ENCODE data around the gene MACF1.
"Not testable (repeated sequence)": the region's sequence is repeated elsewhere in the genome, so short reads cannot be mapped to it uniquely, and the experiment has no call there.

The MACF1 gene, protein sequence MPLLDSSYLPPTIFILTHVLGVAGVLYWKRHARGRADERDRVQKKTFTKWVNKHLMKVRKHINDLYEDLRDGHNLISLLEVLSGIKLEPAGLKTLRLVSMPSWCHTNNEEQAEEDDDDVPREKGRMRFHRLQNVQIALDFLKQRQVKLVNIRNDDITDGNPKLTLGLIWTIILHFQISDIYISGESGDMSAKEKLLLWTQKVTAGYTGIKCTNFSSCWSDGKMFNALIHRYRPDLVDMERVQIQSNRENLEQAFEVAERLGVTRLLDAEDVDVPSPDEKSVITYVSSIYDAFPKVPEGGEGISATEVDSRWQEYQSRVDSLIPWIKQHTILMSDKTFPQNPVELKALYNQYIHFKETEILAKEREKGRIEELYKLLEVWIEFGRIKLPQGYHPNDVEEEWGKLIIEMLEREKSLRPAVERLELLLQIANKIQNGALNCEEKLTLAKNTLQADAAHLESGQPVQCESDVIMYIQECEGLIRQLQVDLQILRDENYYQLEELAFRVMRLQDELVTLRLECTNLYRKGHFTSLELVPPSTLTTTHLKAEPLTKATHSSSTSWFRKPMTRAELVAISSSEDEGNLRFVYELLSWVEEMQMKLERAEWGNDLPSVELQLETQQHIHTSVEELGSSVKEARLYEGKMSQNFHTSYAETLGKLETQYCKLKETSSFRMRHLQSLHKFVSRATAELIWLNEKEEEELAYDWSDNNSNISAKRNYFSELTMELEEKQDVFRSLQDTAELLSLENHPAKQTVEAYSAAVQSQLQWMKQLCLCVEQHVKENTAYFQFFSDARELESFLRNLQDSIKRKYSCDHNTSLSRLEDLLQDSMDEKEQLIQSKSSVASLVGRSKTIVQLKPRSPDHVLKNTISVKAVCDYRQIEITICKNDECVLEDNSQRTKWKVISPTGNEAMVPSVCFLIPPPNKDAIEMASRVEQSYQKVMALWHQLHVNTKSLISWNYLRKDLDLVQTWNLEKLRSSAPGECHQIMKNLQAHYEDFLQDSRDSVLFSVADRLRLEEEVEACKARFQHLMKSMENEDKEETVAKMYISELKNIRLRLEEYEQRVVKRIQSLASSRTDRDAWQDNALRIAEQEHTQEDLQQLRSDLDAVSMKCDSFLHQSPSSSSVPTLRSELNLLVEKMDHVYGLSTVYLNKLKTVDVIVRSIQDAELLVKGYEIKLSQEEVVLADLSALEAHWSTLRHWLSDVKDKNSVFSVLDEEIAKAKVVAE (N-terminal part only)

DNA sequence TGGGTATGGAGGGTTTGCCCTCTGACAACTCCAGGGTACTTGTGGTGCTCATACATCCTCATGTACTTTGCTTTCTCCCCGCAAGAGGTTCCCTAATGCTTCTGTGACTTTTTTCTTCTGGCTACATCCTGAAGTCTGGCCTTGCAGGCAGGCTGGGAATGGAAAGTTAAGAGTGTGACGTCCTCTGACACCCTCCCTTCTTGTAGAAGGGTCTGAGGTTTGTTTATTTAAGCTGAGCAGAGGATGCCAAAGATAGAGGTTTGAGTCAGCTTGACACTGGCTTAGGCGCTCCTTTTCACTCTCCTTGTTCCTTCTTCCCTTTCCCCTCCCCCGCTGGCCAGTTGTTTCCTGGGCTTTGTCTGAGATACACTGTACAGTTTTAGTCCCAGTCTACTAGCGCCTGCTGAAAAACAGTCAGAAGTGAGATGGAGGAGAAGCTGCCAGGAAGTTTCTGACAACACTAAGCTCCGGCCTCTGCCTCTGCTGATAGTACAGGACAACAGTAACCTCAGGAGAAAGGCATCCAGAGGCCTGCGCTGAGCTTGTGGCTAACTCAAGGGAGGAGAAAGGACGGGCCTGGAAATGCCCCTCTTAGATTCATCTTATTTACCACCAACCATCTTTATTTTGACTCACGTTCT lies at the start of gene MACF1:
Gene MACF1 (plus strand): TSS at position 255 of the 641 bp plus-strand sequence. CDS start 328 bp downstream, at position 583.
- TF ChIP-seq, protein P1, sequence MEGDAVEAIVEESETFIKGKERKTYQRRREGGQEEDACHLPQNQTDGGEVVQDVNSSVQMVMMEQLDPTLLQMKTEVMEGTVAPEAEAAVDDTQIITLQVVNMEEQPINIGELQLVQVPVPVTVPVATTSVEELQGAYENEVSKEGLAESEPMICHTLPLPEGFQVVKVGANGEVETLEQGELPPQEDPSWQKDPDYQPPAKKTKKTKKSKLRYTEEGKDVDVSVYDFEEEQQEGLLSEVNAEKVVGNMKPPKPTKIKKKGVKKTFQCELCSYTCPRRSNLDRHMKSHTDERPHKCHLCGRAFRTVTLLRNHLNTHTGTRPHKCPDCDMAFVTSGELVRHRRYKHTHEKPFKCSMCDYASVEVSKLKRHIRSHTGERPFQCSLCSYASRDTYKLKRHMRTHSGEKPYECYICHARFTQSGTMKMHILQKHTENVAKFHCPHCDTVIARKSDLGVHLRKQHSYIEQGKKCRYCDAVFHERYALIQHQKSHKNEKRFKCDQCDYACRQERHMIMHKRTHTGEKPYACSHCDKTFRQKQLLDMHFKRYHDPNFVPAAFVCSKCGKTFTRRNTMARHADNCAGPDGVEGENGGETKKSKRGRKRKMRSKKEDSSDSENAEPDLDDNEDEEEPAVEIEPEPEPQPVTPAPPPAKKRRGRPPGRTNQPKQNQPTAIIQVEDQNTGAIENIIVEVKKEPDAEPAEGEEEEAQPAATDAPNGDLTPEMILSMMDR (IDR thresholded peaks at IDR 0.05; ENCODE audit: extremely low read depth, missing control alignments): no peak
- DNase-seq (ENCODE audit: low spot score): no peak

DNA sequence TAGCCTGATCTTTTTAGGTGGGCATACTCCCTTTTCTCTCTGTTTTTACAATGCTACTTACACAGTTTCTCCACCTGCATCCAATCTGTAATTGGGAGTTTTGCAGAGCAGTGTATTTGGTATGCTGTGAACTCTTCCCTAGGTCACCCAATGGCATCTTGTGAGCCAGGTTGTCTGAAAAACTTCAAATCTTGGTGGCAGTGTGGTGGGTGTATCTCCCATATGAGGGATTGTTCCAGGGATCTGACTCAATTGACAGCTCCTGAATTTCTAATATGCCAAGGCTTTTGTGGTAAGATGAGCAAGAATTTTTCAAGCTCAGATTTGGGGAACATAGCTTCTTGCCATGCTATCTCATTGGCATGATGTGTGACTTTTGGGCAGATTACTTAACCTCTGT lies 47.2 kb upstream of the MACF1 start:
- no peak for DNase-seq (ENCODE audit: low spot score)
- TF ChIP-seq, protein P1 (IDR thresholded peaks at IDR 0.05; ENCODE audit: extremely low read depth, missing control alignments): no peak

DNA sequence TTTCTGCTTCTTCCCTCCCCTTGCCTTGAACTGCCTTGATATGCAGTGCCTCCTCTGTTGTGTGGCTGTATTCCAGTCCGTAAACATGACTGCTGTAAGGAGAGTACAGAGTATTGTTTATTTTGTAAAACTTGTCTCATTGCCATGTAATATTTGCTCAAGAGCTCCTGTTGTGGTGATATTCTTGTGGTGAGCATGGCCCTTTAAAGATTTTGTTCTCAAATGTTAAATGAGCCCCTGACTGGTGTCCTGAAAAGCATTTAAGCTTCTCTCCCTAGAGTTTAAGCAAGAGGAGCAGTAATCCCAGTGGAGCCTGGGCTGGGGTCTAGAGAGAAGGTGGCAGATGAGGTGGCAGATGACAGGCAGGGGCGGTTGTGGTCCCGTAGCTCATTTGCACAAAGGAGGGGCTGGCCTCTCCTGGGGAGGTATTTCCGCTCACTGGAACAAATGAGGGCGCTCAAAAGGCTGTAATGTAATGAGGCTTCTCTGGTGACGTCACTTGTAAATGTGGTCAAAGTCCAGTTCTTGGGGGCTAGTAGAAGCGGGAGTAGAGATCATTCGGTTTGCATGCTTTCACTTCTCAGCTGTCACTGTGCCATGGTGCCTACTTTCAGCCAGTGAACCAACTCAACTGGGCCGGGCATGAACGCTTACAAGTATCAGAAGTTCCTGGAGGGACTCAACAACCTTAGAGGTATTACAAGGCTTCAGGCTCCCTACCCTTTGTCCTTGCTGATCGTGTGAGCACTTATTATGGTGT lies 46.0 kb upstream of the MACF1 start:
- TF ChIP-seq, protein P1 (IDR thresholded peaks at IDR 0.05; ENCODE audit: extremely low read depth, missing control alignments): no peak
- no peak for DNase-seq (ENCODE audit: low spot score)

DNA sequence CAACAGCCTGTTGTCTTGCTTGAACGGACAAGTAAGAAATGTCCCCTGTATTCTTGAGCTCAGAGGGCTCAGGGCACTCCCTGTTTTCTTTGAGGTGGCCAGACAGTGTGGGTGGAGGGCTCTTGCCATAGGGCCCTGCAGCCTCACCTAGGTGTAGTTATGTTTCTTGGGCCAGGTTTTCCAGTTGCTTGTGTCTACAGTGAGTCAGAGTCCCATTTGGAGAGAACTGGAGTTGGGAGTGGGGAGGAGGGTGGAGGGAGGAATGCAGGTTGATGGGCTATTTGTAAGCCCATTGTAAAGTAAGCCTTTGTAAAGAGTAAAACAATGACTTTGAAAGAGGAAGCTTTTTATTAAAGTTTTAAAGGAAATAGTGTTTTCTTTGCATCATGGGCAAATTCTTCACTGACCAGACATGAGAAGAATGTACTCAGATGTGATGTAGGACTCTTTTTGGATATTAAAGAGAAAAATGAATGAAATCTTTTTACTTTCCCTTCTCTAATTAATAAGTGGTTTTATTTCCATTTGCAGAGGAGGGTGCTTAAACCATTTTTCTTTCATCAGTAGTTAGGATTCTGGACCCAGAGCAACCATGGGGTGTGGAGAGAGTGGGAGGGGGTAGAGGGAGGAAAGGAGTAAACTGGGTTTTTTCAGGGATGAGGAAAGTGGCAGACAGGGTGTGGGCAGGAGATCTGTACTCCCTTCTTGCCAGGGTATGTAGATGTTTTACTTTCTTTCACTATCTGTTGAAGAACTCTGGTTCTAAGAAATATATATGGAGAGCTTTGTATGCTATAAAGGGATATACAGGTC lies 45.1 kb upstream of the MACF1 start:
- DNase-seq (ENCODE audit: low spot score): no peak
- TF ChIP-seq, protein P1 (IDR thresholded peaks at IDR 0.05; ENCODE audit: extremely low read depth, missing control alignments): no peak

DNA sequence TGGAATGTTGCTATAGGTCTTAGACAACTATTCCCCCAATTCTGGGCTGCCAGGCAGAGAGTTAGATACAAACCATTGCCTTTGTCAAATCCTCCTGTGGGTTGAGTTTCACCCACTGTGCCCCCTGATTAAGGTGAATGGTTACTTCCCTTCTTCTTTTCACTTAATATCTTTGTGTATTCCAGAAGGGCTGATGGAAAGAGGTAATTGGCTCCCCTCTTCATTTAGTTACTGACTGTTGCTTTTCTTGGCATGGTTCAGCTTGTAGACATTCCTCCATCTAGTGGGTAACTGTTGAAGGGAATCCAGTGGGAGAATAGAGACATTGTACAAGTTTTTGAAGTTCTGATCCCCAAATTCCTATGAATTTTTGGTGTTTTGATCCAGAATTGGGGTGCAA lies 43.8 kb upstream of the MACF1 start:
- no peak for DNase-seq (ENCODE audit: low spot score)
- TF ChIP-seq, protein P1 (IDR thresholded peaks at IDR 0.05; ENCODE audit: extremely low read depth, missing control alignments): no peak

DNA sequence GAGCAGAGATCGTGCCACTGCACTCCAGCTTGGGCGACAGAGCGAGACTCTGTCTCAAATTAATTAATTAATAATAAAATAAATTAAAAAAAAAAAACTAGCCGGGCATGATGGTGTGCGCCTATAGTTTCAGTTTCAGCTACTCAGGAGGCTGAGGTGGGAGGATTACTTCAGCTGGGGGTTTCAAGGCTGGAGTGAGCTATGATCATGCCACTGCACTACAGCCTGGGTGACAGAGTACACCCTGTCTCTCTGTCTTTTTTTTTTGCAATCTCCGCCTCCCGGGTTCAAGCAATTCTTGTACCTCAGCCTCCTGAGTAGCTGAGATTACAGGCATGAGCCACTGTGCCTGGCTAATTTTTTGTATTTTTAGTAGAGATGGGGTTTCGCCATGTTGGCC lies 42.7 kb upstream of the MACF1 start:
- not testable (repeated sequence) for DNase-seq (ENCODE audit: low spot score)
